HepG2 (cell line): Measurements from ENCODE around the gene OTUD1. TPM values are rescaled to one million over a fixed set of nuclear protein-coding genes. Genes with fewer than 3 reads are reported as not detected.

Experiments
- ATAC-seq: fragments of 200-7000 bp; cut with Tn5 transposase; 3 replicates; pipeline ENCODE4 v1.9.1; 2020; ENCODE audit warnings: mild to moderate bottlenecking, moderate library complexity
- BruUV-seq: library from RNA; stranded (reverse); fragments of 400-500 nt; replicated peaks from 2 replicates; lab custom pipeline; 2021; lab: Mats Ljungman, UMichigan
- CTCF ChIA-PET: fragments of 300-600 bp; formaldehyde crosslinking; extraction: SDS; loops from one replicate; lab custom pipeline; 2021; ENCODE audit warnings: low total read pairs, inconsistent platforms, low intra/inter-chr PET ratio; lab: Yijun Ruan, JAX
- POLR2A ChIA-PET: fragments of 350-600 bp; sonication (Branson Sonifier 250); formaldehyde crosslinking; loops from one replicate; lab custom pipeline; 2020; ENCODE audit warnings: antibody characterized with exemption, inconsistent platforms; lab: Yijun Ruan, JAX
- DNase-seq: peaks from one replicate; pipeline ENCODE4 v3.0.0-alpha.2; 2015; ENCODE audit warnings: low spot score
- FAIRE-seq: peaks from 3 replicates; lab custom pipeline; 2011; peaks lifted over from hg19 to GRCh38; lab: Jason Lieb, UNC
- H2AFZ ChIP-seq: one replicate; pipeline ENCODE4 v1.6.1; 2011; ENCODE audit warnings: low read length, inconsistent platforms
- H3K27ac ChIP-seq: fragments of 300-600 bp; 3 replicates; pipeline ENCODE4 v1.8.0; 2011; ENCODE audit warnings: mixed run types, mild to moderate bottlenecking, mixed read lengths, low read length, inconsistent platforms; ENCODE audit not compliant: insufficient read depth; ENCODE audit errors: extremely low read length
- H3K27me3 ChIP-seq, 2 experiments: fragments of 200-600 bp in 1 of 2; 2 replicates in 1 of 2; 3 replicates in 1 of 2; pipeline versions ENCODE4 v1.6.0 to v1.8.0; 2011; ENCODE audit warnings: low read length in 2 of 2, mild to moderate bottlenecking in 2 of 2, moderate library complexity in 2 of 2, inconsistent platforms in 1 of 2; ENCODE audit not compliant: insufficient read depth in 2 of 2, control insufficient read depth in 1 of 2
- H3K36me3 ChIP-seq, 2 experiments: fragments of 200-600 bp in 1 of 2; replicated peaks in 1 of 2; 2 replicates in 1 of 2; 3 replicates in 1 of 2; pipeline versions ENCODE4 v1.5.1 to v1.8.0; 2011; ENCODE audit warnings: low read length in 2 of 2, inconsistent platforms in 1 of 2; ENCODE audit not compliant: insufficient read depth in 2 of 2, control insufficient read depth in 1 of 2
- H3K4me1 ChIP-seq: 2 replicates; pipeline ENCODE4 v1.5.1; 2012; ENCODE audit warnings: low read length, inconsistent platforms; ENCODE audit not compliant: insufficient read depth
- H3K4me2 ChIP-seq: 2 replicates; pipeline ENCODE4 v1.6.0; 2011; ENCODE audit warnings: low read depth, low read length, inconsistent platforms
- H3K4me3 ChIP-seq, 3 experiments: fragments of 200-600 bp in 1 of 3; sonication (generic), shearing (Covaris generic) in 1 of 3; replicated peaks in 1 of 3; 2 replicates each; pipeline ENCODE4 v1.5.1; 2011 to 2016; ENCODE audit warnings: low read length in 3 of 3, inconsistent platforms in 2 of 3, low read depth in 2 of 3, mild to moderate bottlenecking in 2 of 3, control low read depth in 1 of 3, mixed read lengths in 1 of 3; ENCODE audit not compliant: insufficient read depth in 1 of 3
- H3K79me2 ChIP-seq: one replicate; pipeline ENCODE4 v1.6.1; 2011; ENCODE audit warnings: low read length, inconsistent platforms; ENCODE audit not compliant: insufficient read depth
- H3K9ac ChIP-seq: 2 replicates; pipeline ENCODE4 v1.6.0; 2011; ENCODE audit warnings: mild to moderate bottlenecking, low read depth, low read length, inconsistent platforms; ENCODE audit not compliant: insufficient read depth
- H3K9me3 ChIP-seq: 2 replicates; pipeline ENCODE4 v1.5.1; 2012; ENCODE audit warnings: mild to moderate bottlenecking, low read length
- H4K20me1 ChIP-seq: 2 replicates; pipeline ENCODE4 v1.6.0; 2011; ENCODE audit warnings: inconsistent platforms, mild to moderate bottlenecking, low read length, moderate library complexity; ENCODE audit not compliant: insufficient read depth
- CBFB ChIP-seq: sonication (generic); formaldehyde crosslinking; IDR thresholded peaks from 2 replicates; pipeline ENCODE4 v1.4.0; 2020; ENCODE audit warnings: missing genetic modification reagents
- GLMP ChIP-seq: sonication (generic); formaldehyde crosslinking; IDR thresholded peaks from 2 replicates; pipeline ENCODE4 v1.9.0; 2021; ENCODE audit warnings: missing genetic modification reagents, mild to moderate bottlenecking, borderline replicate concordance
- JUND ChIP-seq: sonication (generic); formaldehyde crosslinking; IDR thresholded peaks from 2 replicates; pipeline ENCODE4 v1.8.0; 2022; ENCODE audit warnings: mild to moderate bottlenecking, missing genetic modification reagents
- KMT2B ChIP-seq: IDR thresholded peaks from 2 replicates; pipeline ENCODE4 v1.6.1; 2016; ENCODE audit warnings: missing genetic modification reagents, missing compliant biosample characterization
- MEIS1 ChIP-seq: sonication (generic); formaldehyde crosslinking; IDR thresholded peaks from 2 replicates; pipeline ENCODE4 v1.9.0; 2021; ENCODE audit warnings: mild to moderate bottlenecking, missing genetic modification reagents, moderate library complexity, borderline replicate concordance
- MLXIP ChIP-seq: sonication (generic); formaldehyde crosslinking; IDR thresholded peaks from 2 replicates; pipeline ENCODE4 v1.9.0; 2021; ENCODE audit warnings: missing genetic modification reagents, borderline replicate concordance
- ZBTB8A ChIP-seq: sonication (generic); formaldehyde crosslinking; IDR thresholded peaks from 2 replicates; pipeline ENCODE4 v1.4.0; 2020; ENCODE audit warnings: mild to moderate bottlenecking, low read depth, missing genetic modification reagents, borderline replicate concordance
- ZNF260 ChIP-seq: sonication (generic); formaldehyde crosslinking; IDR thresholded peaks from 2 replicates; pipeline ENCODE4 v1.4.0; 2020; ENCODE audit warnings: missing genetic modification reagents, low read depth, mild to moderate bottlenecking, borderline replicate concordance
- ZNF333 ChIP-seq: sonication (generic); formaldehyde crosslinking; IDR thresholded peaks from 2 replicates; pipeline ENCODE4 v1.4.0; 2020; ENCODE audit warnings: mild to moderate bottlenecking, missing genetic modification reagents, borderline replicate concordance
- WGBS: methylation state at CpG from one replicate; pipeline ENCODE4 v1.1.6; 2017; ENCODE audit warnings: low lambda C conversion rate; 5-methylcytosine and 5-hydroxymethylcytosine counted together
- in situ Hi-C: cut with HindIII; loops from 2 replicates; pipeline ENCODE4 v1.10.0; 2017; ENCODE audit warnings: low pct_unique_long_range_greater_than_20kb; ENCODE audit not compliant: extremely low pct_ligation_motif_present
- intact Hi-C: fragments of 100-400 bp; cut with micrococcal nuclease; formaldehyde crosslinking; loops from one replicate; pipeline ENCODE4 v1.10.0; 2022; ENCODE audit not compliant: unreplicated experiment
- polyA plus RNA-seq, 8 experiments: library from polyadenylated mRNA; depleted of rRNA in 3 of 8; stranded (reverse) in 7 of 8; unstranded in 1 of 8; fragments of >200 nt; fragmentation: Illumina TruSeq in 4 of 8; extraction: Trizol in 4 of 8; gene quantifications; 2 replicates each; pipeline versions ENCODE4 v1.2.1 to v1.2.3, GENCODE V29; 2011 to 2016; ENCODE audit warnings: low read depth in 4 of 8, missing spikeins in 1 of 8, mixed read lengths in 1 of 8; ENCODE audit not compliant: insufficient read depth in 1 of 8
- total RNA-seq, 5 experiments: library from RNA; depleted of rRNA; stranded (reverse); fragments of >200 nt; fragmentation: Illumina TruSeq; extraction: Trizol; gene quantifications; 2 replicates each; pipeline ENCODE4 v1.2.3, GENCODE V29; 2016; ENCODE audit warnings: low read depth in 1 of 5

The OTUD1 gene
- total and polyA plus RNA-seq, 2 of the 13 experiments (the other 11 are each of a cell fraction or from before 2014, with no cell fraction given) = 1.2 to 1.4 TPM

GRCh38 chr10:23413629-23414089, 25.2 kb upstream of the OTUD1 start (continued):
- TF ChIP-seq KMT2B (CRISPR knock-in tag) (no peak), GLMP (CRISPR knock-in tag) (no peak), ZNF333 (CRISPR knock-in tag) (no peak), MLXIP (CRISPR knock-in tag) (no peak), CBFB (CRISPR knock-in tag) (no peak), ZNF260 (CRISPR knock-in tag) (no peak)

DNA sequence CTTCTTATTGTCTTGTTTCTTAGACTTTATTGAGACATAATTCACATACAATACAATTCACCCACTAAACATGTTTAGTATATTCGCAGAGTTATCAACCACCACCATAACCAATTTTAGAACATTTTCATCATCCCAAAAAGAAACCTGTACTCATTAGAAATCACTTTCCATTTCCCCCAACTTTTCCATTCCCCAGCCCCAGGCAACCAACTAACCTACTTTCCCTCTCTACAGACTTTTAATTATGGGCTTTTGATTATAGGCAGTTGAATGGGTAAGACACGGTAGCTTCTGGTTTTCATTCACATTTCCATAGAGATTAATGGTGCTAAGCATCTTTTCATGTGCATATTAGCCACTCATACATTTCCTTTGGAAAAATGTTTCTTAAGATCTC, 24.2 kb upstream of the OTUD1 start:
- WGBS = 53% methylated on average over 2 of the region's 2 CpGs
- ChIA-PET POLR2A (no interaction called here), CTCF (no interaction called here)
- intact Hi-C loops = no loop called here
- no peaks in the 10 kb centered on the region for H3K9me3 ChIP-seq
- TF ChIP-seq MEIS1 (no peak), JUND (no peak), ZBTB8A (no peak)
- no peaks in the 10 kb centered on the region for H3K79me2 ChIP-seq
- DNase-seq = no peak
- in situ Hi-C loops = no loop called here
- no peak overlapping the region for H3K9ac ChIP-seq
- no peaks in the 10 kb centered on the region for H3K36me3 ChIP-seq
- H3K27ac ChIP-seq = no peak overlapping the region
- H4K20me1 ChIP-seq = no peaks in the 10 kb centered on the region
- peaks cover 0 to 3% of the 10 kb centered on the region in 2 experiments; a peak in 1 of 5 replicates for H3K27me3 ChIP-seq
- no peaks in the 10 kb centered on the region for H3K4me1 ChIP-seq
- H3K4me3 ChIP-seq = no peak overlapping the region
- H3K4me2 ChIP-seq = no peak overlapping the region
- no TSS peak for BruUV-seq
- no peak overlapping the region for H2AFZ ChIP-seq
- ATAC-seq = no peak
- no peak for FAIRE-seq
